Measurements from ENCODE around the gene NTRK2.

DNA sequence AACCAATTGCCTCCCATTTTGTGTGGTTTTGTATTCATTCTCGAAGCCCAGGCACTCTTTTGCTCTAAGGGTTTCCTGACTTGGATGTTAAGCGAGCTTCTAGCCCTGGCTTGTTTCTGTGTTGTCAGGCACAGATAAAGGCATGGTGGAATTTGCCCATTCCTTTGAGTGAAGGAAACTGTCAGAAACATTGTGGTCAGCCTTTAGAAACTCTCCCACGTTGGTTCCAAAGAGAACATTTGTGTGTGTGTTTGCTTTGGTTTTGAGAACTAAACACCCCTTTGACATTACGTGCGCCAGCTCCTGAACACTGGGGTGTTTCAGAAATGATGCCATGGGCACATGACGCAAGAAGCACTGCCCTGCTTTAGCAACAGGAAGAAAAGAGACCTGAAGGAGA lies 320.9 kb downstream of the NTRK2 start:
- TF ChIP-seq, protein P1, sequence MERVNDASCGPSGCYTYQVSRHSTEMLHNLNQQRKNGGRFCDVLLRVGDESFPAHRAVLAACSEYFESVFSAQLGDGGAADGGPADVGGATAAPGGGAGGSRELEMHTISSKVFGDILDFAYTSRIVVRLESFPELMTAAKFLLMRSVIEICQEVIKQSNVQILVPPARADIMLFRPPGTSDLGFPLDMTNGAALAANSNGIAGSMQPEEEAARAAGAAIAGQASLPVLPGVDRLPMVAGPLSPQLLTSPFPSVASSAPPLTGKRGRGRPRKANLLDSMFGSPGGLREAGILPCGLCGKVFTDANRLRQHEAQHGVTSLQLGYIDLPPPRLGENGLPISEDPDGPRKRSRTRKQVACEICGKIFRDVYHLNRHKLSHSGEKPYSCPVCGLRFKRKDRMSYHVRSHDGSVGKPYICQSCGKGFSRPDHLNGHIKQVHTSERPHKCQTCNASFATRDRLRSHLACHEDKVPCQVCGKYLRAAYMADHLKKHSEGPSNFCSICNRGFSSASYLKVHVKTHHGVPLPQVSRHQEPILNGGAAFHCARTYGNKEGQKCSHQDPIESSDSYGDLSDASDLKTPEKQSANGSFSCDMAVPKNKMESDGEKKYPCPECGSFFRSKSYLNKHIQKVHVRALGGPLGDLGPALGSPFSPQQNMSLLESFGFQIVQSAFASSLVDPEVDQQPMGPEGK (CRISPR knock-in tag; IDR thresholded peaks at IDR 0.05; ENCODE audit: borderline replicate concordance), result no peak
- TF ChIP-seq ZFP3 (CRISPR knock-in tag; IDR thresholded peaks at IDR 0.05) (no peak), ZNF565 (CRISPR knock-in tag; conservative IDR thresholded peaks at IDR 0.05; ENCODE audit: low read depth) (no peak), ZC3H10 (CRISPR knock-in tag; IDR thresholded peaks at IDR 0.05) (no peak), CSDC2 (CRISPR knock-in tag; IDR thresholded peaks at IDR 0.05) (no peak), SNAI2 (CRISPR knock-in tag; IDR thresholded peaks at IDR 0.05) (no peak), ISL1 (CRISPR knock-in tag; IDR thresholded peaks at IDR 0.05) (no peak)
